Loucy (cell line): ENCODE data around the gene DNLZ.

Experiments
- EZH2phosphoT487 ChIP-seq: fragments of 200-600 bp; IDR thresholded peaks from 2 replicates; pipeline ENCODE4 v1.6.1; 2018; ENCODE audit warnings: antibody characterized with exemption, mild to moderate bottlenecking, moderate library complexity, borderline replicate concordance
- TF ChIP-seq, protein P1 (sequence below): fragments of 200-600 bp; sonication (generic); conservative IDR thresholded peaks from 2 replicates; pipeline ENCODE4 v1.5.1; 2014; ENCODE audit warnings: mild to moderate bottlenecking, antibody characterized with exemption, low read length

DNA sequence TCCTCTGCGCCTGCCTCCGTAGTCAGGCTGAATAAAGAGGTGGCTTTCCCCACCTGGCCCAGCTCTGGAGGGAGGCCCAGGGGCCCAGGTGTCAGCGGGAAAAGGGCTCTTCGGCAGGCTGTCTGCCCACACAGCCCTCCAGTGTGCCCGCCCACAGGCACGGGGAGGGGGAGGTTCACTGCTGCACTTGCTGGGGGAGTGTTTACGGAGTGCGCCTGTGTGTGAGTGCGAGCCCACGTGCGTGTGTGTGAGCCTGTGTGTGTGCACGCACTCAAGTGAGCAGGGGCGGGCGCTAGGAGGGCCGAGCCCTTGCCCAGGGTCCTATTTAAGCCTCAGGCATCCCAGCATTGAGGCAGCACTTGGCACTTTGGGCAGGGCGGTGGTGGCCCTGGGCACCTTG lies 10.9 kb downstream of the DNLZ start:
- TF ChIP-seq, protein P1, sequence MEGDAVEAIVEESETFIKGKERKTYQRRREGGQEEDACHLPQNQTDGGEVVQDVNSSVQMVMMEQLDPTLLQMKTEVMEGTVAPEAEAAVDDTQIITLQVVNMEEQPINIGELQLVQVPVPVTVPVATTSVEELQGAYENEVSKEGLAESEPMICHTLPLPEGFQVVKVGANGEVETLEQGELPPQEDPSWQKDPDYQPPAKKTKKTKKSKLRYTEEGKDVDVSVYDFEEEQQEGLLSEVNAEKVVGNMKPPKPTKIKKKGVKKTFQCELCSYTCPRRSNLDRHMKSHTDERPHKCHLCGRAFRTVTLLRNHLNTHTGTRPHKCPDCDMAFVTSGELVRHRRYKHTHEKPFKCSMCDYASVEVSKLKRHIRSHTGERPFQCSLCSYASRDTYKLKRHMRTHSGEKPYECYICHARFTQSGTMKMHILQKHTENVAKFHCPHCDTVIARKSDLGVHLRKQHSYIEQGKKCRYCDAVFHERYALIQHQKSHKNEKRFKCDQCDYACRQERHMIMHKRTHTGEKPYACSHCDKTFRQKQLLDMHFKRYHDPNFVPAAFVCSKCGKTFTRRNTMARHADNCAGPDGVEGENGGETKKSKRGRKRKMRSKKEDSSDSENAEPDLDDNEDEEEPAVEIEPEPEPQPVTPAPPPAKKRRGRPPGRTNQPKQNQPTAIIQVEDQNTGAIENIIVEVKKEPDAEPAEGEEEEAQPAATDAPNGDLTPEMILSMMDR: no peak
- TF ChIP-seq EZH2phosphoT487: no peak
